UCSD-AML1 (cell line): Measurements from ENCODE around the gene AK8.

ENCODE experiments used
- DNase-seq: peaks from one replicate; lab custom pipeline; 2025; ENCODE audit not compliant: unreplicated experiment; lab: John Stamatoyannopoulos, UW

The AK8 gene

GRCh38 chr9:132745756-132746709 is 132.1 kb downstream of the AK8 start:
- no peak for DNase-seq

- DNase-seq = no peak
Measured at GRCh38 chr9:132744881-132745755, 133.0 kb downstream of the AK8 start.

DNA sequence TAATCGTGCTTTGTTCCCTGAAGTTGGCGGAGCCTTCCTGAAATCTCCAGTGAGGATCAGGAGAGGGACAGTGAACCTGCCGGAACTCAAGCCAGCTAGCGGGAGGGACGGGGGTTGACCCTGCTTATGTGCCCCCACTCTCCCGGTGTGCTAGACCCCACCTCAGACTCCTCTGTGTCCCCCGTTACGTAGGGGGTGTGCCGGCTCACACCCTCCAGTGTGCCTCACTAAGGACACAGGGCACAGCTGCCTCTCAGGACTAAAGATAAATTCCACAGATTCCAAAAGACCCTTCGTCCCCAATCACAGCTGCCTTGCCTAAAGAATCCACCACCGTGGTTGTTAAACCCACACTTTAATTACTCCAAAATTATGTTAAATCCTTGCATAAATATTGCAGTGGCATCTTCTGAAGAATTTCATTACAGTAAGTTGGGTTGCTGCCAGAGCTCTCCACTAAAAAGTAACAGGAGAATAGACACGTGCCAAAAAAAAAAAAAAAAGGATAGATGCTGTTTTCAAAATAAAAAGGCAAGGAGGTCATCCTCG is 134.1 kb downstream of the AK8 start:
- no peak for DNase-seq

- DNase-seq = no peak
Measured at GRCh38 chr9:132742821-132743311, 135.2 kb downstream of the AK8 start.

DNA sequence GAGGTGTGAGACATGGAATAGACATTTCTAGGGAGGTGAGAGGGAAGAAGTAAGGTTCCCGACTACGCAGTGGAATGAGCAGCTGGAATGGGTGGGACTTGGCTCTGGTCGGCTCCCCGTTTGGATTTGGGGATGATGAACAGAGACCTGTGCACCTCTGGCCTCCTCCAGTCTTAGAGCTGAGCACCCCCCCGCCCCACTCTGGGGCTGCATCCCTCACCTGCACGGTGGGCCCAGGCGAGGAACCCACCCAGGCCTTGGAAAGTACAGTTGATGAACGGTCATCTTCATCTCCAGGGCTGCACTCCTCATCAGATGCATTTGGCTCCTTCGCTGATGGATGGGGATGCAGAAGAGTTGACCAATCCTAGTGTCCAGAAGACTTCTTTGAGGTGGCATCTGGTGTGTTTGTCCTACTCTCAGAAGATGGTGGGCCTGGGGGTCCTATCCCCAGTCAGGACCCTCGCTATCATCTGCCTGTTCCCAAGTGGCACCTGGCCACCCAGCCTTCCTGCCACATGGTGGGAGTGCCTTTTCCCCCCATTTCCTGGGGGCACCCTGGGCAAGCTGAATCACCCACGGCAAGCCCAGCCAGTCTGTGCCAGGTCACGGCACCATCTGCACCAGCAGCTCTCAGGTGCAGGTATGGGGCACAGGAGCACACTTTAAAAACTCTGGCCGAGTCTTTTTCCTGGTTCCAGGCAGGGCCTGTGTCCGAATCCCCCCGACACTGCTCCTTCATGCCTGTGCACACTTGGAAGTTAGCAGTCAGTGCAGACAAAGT is 137.4 kb downstream of the AK8 start:
- DNase-seq = no peak

DNA sequence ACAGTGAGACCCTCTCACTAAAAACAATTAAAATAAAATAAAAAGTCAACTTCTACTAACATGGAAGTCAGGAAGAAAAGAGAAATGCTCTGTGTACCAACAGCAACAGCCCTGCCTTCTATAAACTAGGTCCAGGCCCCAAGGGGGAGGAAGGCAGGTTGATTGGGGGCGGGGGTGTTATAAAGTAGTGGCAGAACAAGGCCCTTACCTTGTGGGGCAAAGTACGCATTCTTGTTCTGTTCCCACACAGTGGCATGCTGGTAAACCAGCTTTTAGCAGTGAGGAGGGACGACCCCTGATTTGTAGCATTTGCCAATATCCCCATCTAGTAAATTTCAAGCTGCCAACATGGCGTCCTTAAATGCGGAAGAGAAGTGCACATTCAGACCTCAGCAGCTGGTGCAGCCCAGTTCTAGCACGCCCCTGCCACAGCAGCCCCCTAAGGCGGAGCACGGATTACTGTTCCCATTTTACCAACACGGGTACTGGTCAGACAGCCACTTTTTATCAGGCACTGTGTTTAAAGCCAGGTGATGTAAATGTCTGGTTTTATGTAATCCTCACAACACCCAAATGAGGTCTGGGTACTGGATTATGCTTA is 138.3 kb downstream of the AK8 start:
- no peak for DNase-seq

DNA sequence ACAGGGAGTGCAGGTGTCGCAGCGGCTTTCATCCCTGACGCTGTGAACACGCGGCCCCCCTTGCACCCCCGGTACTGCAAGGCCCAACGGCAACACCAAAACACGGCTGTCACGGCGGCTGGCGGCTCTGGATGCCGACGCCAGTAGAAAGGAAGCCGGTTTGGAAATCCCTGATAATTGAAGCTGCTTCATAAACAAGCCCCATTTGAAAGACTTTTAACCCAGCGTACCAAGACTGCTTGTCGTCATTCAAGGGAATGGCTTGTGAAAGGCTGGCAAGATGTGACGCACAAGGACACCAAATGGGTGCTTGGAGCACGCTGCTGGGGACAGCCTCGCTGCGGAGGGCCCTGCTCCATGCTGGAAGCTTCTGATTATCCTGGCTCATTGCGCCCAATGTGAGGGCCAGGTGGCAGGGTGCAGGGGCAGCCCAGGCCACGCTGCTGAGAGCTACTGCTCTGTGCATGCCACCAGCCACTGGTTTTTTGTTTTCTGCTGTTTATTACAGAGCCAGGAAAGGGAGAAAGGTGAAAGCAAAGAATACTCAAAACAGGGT is 144.7 kb downstream of the AK8 start:
- no peak for DNase-seq

GRCh38 chr9:132732326-132733259 is 145.5 kb downstream of the AK8 start:
- no peak for DNase-seq

DNA sequence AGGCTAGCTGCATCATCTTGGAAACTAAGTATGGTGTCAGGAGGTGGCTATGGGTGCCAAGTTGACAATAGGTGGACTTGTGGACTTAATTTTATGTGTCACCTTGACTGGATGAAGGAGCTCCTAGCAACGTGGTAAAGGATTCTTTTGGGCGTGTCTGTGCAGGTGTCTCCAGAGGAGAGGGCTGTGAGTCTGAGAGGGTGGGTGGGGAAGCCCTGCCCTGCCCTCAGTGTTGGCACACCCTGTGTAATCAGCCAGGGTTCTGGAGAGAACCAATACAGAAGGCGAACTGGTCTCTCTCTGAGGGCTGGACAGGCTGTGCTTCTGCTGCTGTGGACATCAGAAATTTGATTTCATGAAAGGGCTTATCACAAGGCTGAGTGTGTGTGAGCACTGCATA is 146.9 kb downstream of the AK8 start:
- no peak for DNase-seq

DNA sequence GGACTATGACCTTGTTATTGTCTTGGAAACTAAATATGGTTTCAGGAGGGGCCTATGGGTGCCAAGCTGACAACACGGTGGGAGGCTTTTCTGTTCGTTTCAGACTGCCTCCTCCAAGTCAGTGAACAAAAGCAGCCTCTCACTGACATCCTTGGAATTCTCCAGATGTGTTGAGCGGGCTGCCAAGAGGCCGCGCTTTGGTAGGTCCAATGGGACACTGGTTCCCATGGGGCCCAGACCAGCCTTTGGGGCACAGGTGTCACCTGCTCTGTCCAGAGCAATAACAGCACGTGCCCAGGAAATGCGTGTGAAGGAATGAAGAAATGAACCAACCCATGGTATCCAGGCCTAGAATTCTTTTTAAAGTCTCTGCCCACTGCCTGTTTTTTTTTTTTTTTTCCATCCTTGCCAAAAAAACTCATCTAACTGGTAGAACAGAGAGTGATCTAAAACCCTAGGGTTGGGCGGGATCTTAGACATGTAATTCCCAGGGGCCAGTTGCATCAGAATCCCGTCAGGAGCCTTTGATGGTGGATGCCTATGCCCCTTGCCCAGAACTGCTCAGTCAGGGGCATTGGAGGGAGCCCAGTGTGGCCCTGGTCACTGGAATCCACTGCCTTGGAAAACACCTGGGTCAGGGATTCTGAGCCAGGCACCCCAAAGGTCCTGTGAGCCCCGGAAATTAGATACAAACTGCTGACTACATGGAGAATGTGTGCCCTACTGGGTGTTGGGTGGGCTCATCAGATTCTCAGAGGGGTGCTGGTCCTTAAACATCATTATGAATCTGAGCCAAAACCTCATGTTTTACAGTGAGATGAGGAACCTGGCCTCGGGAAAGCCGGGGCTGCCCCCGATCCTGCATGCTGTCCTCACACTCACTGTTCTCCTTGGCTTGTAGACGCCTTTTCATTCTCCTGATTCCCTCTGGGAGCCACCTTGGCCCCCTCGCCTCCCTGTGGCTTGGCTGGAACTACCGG is 147.7 kb downstream of the AK8 start:
- DNase-seq = no peak

DNA sequence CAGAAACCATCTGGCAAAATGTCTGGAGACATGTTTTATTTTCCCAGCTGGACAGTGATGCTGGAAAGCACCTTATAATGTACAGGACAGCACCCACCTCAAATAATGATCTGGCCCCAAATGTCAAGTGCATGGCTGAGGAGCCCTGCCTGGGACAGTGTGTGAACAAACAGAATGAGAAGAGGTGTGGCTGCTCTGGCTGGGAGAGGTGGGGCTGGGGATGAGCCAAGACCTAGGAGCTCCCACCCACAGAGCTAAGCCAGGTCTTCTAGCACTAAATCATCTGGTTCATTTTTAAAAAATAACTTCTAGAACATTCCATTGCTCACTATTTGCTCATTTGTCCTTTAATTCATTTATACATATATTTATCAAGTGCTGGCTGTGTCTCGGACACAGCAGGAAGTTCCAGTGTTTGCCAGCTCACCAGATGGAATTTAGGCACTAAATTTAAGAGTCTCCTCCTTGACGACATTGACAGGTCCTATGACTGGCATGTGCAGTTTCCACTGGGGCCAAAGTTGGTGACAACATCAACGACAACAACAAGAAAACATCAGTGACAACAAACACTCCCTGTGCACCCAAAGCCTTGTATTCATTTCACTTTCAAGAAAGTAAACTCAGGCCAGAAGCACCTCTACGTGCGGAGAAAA is 148.7 kb downstream of the AK8 start:
- DNase-seq = no peak

DNA sequence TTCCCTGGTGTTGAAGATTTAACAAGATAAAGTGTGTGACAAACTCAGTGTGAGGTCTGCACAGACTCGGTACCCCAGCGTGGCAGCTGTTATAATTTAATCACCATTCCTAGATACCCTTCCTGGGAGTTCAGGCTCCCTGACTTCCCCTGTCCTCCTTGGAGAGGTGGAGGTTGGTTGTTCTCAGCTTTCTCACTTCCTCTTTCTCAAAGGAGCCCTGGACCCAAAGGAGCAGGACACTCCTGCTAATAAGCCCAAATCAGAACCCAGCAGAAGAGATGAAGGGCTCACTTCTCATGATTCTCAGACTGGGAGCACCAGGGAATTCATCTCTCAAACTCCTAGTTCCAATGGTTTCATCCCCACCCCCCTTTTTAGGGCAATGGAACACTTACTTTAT is 149.6 kb downstream of the AK8 start:
- DNase-seq = no peak

DNA sequence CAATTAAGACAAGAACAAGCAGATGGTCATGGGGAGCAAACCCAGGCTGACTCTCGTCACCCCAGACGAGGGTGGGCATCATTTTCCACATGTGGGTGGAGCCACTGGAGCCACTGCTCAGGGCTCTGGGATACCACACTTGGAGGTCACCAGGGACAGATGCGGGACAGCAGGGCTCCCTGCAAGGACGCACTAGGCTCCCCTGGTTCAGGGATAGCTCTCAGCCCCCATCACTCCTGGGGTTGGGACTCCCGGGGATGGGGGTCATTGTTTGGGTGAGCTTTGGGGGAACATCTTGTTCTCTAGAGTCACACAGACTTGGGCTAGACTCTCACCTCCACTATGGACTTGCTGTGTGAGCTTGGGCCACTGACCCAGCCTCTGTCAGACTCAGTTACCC is 150.0 kb downstream of the AK8 start:
- no peak for DNase-seq

DNA sequence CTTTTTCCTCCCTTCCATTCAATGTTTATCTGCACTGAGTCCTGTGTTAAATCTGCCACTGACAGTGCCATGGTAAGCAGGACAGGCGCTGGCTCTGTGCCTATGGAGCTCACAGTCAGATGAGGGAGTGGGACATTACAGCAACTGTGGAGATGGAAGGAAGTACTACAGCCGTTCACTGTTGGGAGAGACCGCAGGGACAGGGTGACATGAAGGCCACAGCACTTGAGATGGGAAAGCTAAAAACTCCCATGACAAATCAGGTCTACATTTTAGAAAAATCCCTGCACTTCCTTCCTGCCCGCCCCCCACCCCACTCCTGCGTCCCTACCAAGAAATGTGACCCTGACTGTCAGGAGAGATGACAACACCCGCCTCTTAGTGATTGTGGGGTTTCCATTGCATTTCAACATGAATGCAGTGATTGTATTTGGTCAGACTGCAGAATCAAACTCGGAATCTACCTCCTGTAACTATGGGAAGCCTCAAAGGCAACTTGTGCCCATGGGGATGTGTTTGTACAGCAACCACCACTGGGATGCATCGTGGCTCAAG is 151.4 kb downstream of the AK8 start:
- no peak for DNase-seq

GRCh38 chr9:132725306-132725705 is 152.8 kb downstream of the AK8 start:
- DNase-seq = no peak

DNA sequence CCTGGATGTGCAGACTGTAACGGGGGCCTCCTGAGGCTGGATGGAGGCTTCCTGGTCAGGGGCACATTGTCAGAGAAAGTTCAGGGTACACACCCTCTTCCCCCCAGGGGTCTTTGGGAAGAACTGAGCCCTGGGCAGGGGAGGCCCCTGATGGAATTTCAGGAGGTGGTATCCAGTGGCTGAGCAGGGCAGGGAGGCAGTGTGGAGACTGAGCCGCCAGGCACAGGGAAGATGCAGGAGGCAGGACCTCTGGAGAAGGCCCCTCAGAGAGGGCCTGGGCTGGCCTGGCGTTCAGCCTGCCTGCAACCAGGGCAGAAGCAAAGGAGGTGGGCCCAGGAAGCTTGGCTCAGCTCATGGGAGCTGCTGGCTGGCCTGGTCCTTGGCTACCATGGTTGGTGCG is 154.3 kb downstream of the AK8 start:
- DNase-seq = no peak

DNA sequence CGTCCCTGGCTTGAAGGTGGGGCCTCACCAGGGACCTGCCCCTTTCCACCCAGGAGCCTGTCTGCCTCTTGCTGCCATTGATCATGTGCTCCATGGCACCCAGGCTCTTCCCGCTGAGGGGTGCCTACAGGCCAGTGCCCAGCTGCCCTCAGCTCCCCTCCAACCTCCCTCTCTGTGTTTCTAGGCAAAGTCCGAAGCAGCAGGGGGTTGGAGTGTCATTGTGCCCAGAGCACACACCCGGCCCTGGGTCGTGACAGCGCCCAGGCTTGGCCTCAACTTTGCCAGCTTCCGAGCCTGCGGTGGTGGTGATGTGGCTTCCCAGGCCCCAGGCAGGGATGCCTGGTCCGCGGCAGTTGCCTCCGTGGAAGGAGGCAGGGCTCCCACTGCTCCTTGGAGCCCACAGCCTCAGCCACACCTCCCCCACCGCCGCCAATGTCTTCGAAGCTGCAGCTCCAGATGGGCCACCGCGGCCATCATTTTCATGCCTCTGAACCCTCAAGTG is 155.5 kb downstream of the AK8 start:
- no peak for DNase-seq
